GM18502 (cell line): ENCODE measurements around the gene IFITM10.

ENCODE experiments used
- ATAC-seq: cut with Tn5 transposase; IDR thresholded peaks from one replicate; pipeline ENCODE4 v1.9.1; 2021; ENCODE audit warnings: mild to moderate bottlenecking; ENCODE audit not compliant: unreplicated experiment, poor library complexity

Gene IFITM10

DNA sequence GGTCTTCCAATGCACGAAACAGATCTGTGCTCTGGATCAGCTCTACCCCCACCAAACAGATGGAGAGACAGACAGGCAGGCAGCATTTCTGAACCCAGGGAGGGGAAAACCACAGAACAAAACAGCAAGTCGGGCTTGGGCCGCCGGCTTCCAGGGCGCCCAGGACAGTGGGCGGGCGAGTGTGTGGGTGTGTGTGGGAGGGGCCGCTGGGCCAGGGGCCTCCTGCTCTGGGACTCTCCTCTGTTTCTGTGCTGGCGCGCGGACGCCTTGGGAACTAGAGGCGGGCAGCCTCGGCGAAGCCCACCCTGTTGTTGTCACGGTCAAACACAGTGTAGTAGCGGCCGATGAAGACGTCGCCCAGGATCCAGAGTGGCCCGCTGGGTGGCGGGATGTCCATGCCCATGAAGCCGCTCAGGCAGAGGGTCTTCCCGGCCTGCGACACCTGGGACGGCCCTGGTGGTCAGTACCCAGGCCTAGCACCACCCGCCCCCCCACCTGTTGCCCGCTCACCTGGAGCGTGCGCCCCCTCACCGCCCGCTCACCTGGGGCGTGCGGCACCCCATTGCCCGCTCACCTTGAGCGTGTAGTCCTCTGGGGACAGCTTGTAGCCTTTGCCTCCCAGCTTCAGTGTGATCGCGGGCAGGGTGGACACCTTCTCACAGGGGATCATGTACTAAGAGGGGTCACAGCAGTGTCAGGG is 3.0 kb upstream of the IFITM10 start:
- no peak for ATAC-seq

DNA sequence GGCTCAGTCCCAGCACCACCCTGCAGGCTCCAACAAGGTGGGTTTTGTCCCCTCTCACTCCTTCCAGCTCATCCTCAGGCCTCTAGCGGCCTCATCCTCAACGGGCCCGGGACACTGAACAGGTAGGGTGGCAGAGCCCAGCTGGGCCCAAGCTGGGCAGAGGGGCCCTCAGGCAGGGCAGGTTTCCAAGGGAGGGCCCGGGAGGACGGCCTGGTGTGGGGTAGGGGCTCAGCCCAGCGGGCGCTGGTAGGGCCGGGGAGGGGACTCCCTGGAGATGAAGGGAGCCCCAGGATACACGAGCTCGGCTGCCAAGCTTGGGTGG is 2.5 kb upstream of the IFITM10 start:
- ATAC-seq, result no peak

DNA sequence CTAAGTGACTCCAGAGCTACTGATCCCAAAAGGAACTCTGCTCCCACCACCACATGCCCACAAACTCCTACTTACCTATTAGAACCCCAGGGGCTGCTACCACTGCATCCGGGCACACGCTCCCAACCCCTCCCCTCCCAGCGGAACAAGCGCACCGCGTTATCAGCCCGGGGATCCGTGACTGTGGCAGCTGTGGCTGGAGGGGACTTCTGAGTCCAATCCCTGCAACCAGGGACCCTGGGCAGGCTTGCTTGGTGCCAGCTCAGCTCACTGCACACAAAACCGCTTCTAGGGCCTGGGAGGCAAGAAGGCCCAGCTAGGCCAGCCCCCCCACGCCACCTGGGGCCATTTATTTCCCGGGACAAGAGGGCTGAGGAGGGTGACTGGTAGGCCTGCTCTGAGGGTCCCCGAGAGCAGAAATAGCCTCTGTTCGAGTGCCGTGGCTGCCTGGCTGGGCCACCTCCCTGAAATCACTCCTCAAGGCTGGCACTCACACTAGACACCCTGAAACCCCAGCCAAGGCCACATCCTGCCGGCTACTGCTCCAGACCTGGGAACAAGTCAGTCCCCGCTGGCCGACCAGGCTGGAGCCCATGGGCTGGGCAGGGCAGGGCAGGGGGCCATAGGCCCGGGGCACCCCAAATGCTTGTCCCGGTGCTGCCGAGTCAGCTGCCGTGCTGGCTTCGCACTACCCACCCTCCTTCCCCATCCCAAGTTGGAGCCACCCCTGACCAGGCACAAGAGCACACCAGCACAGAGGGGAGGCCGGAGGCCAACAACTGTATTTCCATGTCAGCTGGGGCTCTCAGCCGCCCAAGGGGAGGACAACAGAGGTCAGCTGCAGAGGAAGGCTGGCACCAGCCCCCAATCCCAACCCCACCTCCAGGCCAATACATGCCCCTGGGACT is 1.9 kb upstream of the IFITM10 start:
- ATAC-seq, result no peak

- ATAC-seq, result no peak
Measured at GRCh38 chr11:1751531-1751921, 1.1 kb upstream of the IFITM10 start.

DNA sequence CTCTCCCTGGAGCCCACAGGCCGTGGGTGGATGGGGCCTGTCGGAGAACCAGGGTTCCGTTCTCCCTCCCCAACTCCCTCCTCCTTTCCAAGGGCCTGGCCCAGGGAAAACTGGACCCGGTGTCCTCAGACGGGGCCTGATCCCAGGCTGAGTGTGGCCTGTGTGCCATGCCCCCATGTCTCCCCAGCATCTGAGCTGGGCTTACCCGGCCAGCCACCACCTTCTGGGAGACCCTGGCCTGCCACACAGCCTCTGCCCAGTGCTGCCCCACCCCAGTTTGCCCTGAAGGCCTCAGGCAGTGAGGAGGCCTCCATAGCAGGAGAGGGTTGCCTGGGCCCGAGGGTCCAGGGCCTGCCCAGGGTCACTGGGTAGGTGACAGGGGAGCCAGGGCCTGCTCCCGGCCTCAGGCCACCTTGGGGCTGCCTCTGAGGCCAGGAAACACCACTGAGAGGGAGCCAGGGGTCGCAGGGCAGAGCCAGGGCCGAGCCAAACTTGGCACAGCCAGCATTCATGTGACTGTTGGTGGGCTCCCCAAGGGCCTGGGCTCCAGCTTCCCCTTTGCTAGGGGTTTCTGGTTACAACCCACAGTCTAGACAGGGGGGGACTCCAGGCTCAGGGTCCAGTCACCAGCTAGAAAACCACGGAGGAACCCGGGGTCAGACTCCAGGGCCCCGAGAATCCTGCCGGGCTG is 590 bp upstream of the IFITM10 start:
- no peak for ATAC-seq

GRCh38 chr11:1749395-1750351 is 722 bp downstream of the IFITM10 start:
- ATAC-seq, result no peak

- ATAC-seq, result no peak
Measured at GRCh38 chr11:1748636-1749394, 1.6 kb downstream of the IFITM10 start.

DNA sequence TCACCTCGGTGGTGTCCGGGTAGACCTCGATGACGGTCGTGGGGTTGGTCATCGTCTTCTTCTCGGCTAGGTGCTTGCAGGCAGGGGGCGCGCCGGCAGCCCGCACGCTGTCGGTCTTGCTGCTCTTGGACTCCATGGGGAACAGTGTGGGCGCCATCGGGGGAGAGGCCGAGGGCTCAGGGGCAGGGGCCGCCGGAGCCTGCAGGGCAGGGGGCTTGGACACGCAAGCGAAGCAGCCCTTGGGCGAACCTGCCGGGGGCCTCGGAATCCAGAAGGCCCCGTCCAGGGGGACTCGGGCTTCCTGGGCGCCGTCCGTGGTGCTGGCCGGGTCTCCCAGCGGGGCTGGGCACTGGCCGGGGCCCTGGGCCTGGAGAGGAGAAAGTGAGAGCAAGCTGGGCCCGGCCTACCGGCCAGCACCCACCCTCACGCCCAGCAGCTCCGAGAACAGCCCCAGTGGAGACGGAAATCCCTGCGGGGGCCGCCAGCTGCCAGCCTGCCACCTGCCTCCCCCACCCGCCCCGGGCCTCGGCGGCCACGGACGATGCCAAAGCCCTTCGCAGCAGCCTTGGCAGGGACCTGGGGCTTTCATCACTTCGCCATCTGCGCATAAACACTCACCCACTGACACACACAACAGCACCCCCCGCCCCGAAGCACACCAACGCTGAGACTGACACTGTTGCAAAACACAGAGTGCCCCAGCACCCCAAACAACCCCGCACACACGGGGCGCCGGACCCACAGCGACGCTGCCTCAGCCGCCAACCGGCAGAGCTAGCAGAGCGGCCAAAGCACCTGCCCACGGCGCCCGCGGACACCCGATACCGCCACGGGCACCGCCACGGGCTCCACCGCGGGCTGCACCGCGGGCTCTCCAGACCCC is 2.4 kb downstream of the IFITM10 start:
- no peak for ATAC-seq

DNA sequence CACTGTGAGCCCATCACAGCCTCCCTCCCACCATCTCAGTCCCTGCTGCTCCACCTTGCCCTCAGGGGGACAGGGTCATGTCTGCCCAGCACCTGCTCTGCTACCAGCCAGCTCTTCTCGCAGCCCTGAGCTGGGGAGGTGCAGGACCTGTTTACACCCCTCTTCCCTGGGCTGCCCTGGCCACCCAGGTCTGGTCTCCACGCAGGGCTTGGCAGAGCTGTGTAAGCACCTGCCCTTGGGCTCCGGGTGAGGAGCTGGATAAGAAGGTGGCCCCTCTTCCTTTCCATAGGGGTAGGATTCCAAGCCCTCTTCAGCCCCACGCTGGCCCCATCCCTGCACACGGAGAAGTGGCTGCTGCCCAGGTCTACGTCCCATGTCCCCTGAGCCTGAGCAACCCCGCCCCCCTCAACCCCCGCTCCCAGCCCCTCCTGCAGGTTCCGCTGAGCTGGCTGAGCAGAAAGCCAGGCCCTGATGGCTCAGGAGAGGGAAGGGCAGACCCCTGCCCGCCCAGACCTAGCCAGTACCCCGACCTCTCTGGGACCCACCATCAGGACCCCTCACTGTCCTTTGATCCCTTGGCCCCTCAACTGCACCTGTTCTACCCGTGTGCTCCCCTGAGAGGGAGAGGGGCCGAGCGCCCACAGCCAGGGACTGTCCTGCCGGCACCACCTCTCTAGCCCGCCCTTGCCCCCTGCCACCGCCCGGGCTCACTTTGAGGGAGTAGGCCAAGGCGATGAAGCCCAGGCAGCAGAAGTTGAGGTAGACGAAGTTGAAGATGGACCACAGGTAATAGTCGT is 3.2 kb downstream of the IFITM10 start:
- ATAC-seq, result no peak

DNA sequence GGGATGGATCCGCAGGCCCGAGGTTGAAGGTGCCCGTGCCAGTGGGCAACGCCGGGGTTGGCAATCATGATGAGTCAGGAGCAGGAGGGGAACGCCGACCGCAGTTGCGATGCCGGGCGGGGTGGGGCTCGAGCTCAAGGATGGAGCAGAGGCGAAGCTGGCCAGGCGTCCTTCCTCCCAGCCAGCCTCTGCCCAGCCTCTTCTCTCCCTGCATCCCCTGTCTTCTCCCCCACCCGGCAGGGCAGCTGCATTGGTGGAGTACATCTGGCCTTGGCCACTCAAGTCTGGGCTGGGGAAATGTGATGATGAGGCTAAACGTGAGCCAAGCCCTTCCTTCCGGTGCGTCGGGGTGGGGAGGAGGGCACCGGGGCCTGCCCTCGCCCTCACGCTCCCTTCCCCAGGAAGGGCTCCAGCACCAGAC is 3.9 kb downstream of the IFITM10 start:
- ATAC-seq, result no peak

DNA sequence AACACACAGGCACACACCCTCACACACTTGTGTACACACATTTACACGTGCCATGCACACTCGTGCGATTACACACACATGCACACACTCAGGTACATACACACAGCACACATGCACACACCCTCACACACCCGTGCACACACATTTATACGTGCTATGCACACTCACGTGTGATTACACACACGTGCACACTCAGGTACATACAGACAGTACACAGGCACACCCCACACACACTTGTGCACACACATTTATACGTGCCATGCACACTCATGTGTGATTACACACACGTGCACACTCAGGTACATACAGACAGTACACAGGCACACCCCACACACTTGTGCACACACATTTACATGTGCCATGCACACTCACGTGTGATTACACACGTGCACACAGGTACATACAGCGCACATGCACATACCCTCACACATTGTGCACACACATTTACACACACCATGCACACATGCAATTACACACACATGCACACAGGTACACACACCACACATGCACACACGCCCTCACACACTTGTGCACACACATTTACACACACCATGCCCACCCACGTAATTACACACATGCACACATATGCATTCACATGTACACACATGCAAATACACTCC is 4.6 kb downstream of the IFITM10 start:
- no peak for ATAC-seq

DNA sequence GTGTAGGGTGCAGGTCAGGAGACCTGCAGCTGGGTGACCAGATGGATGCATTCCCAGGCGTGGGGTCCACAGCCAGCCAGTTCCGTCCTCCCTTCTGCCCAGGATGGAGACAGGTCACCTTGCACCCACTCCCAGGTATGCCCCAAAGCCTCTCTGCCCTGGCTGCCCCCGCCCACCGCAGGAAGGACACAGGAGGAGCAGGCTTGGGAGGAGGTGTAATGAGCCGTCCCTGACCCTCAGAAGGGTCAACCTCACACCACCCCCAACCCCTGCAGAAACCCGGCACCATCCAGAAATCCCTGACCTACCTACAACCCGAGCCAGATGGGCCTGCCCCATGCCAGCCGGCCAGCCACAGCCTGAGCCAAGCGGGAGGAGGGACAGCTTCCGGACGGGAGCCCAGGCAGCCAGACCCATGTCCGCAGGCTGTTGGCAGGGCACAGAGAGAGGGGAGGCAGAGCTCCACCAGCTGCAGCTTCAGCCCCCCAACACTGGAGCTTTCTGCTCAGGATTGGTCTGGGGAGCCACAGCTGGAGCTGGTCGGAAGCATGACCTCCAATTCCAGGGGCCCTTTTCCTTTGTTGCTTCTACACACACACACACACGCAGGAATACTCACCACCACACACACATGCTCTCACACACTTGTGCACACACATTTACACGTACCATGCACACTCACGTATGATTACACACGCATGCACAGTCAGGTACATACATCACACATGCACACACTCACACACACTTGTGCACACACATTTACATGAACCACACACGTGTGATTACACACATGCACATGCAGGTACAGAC is 5.3 kb downstream of the IFITM10 start:
- no peak for ATAC-seq

DNA sequence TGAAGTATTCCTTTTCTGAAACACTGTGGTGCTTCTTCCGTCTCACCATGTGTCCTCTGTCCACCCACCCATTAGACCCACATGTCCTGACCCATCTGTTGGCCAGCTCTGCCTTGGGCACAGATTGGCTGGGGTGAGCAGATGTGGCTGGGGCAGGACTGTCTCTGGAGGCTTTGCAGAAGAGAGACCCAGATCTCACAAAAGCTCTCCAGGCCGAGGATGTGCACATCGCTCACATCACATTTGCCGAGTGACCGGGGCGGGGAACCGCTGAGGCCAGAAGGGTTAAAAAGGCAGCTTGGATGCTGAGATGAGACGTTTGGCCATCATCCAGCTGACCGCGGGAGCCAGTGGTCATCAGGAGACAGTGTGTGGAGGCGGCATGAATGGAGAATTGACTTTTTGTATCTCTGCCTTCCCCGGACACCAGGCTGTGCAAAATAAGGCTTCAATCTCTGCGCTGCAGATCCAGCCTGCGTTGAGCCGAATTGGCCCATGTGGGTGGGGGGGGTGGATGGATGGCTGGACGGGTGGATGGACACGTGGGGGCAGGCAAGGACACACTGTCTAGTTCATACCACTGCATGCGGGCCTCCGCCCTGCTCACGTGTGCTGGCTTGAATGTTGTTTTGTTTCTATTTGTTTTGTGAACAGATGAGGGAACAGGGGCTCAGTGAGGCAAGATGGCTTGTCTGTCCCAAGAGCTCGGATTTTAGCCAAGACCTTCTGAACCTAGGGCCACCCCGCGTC is 6.1 kb downstream of the IFITM10 start:
- ATAC-seq, result no peak

DNA sequence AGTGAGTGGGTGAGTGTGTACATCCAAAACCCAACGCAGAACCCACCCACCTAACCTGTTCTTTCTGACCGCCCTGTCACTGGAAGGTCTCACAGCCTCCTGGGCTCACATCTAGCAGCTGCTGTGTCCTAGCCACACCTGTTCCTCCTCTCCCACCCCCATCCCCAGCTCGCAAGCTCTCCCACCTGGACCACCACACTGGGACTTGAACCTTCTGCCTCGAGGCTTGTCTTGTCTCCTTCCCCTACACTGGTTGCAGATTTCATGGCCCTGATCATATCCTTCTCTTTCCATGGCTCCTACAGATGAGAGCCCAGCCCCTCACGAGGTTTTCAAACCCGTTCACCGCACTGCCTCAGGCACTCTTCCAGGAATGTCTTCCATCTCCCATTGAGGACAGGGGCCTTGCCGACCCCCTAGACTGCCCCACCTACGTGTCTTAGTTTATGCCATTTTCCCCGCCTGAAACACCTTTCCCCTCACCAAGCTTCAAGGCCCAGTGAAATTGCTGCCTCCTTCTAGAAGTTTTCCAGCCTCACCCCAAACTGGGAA is 6.7 kb downstream of the IFITM10 start:
- ATAC-seq, result no peak

DNA sequence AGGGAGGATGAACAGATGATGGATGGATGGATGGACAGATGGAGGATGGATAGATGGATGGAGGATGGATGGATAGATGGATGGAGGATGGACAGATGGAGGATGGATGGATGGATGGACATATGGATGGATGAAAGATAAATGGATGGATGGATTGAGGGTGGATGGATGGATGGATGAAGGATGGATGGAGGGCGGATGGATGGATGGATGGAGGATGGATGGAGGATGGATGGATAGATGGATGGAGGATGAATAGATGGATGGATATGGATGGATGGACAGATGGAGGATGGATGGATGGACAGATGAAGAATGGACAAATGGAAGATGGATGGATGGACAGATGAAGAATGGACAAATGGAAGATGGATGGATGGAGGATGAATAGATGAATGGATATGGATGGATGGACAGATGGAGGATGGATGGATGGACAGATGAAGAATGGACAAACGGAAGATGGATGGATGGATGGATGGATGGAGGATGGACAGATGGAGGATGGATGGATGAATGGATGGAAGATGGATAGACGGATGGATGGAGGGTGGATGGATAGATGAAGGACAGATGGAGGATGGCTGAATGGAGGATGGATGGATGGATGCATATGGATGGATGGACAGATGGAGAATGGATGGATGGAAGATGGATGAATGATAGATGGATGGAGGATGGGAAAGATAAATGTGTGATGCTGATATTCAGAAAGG is 7.4 kb downstream of the IFITM10 start:
- ATAC-seq, result no peak
